NCI-H2171 treated with DMSO at 0.1 percent for 48 hours (cell line): ENCODE results near the gene SMIM5.
"Not testable (repeated sequence)": the region's sequence is repeated elsewhere in the genome, so short reads cannot be mapped to it uniquely, and the experiment has no call there.

ENCODE experiments used
- DNase-seq: peaks from one replicate; lab custom pipeline; 2025; lab: John Stamatoyannopoulos, UW

Gene SMIM5

DNA sequence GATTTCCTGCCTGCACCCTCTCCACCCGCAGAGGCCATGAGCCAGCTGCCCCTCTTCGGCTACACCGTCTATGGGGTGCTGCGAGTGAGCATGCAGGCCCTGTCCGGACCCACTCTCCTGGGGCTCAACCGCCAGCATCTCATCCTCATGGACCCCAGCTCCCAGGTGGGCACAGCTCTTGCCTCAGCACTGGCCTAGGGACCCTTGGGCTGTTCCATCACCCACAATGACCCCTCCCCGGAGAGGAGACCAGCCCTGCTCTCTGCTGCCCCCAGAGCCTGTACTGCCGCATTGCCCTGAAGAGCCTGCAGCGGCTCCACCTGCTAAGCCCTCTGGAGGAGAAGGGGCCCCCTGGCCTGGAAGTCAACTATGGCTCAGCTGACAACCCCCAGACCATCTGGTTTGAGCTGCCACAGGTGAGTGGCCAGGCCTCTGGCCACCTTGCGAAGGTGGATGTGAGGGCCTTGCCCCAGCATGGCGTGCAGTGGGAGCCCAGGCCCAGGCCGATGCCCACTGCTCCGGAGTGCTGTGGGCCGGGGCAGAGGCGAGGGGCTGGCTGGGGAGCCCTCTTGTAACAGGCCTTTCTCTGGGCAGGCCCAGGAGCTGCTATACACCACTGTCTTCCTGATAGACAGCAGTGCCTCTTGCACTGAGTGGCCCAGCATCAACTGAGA lies 7.3 kb upstream of the SMIM5 start:
- DNase-seq: peak; percentile 48

DNA sequence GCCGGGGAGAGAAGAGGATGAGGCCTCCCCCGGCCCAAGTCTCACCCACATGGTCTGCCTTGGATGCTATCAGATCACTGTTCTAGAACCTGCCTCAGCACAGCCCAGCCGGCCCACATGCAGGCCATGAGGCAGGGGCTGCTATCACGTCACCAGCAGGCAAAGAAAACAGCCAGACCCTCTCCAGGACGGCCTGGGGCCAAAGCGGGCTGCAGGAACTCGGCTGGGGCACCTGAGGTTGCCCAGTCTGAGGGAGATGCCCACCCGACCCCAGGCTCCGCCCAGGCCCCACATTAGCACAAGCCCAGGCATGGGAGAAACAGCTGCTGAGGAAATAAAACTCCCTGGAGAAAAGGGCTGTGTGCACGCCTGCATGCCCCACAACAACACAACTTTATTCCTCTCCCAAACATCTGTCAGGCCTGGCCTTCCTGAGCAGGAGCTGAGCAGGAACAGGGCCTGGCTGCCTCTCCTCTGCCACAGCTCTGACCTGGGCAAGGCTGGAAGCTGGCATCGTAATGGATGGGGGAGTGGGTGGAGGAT lies 6.7 kb upstream of the SMIM5 start:
- DNase-seq: peak; percentile 97

DNA sequence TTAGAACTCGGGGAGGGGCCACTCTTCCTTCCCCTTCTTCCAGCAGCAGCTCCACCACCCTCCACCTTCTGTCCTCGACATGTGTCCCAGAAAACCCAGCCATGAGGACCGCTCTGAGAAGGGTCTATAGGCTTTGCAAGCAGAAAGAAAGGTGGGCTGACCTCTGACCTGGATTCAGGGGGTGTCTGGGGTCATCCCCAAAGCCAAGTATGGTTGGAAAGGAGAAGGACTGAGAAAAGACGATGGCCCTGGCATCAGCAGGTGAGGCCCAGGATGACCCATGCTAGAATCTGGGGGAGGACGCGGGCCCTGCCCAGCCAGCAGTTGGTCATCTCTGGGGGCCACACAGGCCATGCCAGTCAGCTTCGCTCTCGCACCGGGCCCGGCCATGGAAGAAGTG lies 6.1 kb upstream of the SMIM5 start:
- no peak for DNase-seq

GRCh38 chr17:75628425-75628824 lies 4.8 kb upstream of the SMIM5 start:
- no peak for DNase-seq

DNA sequence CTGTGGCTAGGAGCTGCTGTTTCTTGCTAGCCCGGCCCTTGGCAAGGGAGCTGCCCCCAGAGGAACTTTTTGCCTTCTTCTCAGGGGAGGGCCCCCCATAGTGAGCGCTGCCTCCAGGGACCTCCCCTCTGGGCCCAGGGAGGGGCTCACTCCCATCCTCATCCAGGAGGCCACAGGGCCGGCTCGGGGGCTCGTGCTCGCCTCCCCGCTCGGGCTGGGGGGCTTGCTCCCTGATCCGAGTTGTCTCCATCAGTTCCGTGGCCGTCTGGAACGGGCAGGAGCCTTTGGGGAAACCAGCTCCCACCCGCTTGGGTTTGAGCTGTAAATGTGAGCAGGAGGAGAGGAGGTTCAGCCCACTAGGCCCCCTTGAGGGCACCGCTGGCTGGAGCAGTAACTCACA lies 4.1 kb upstream of the SMIM5 start:
- DNase-seq: no peak

DNA sequence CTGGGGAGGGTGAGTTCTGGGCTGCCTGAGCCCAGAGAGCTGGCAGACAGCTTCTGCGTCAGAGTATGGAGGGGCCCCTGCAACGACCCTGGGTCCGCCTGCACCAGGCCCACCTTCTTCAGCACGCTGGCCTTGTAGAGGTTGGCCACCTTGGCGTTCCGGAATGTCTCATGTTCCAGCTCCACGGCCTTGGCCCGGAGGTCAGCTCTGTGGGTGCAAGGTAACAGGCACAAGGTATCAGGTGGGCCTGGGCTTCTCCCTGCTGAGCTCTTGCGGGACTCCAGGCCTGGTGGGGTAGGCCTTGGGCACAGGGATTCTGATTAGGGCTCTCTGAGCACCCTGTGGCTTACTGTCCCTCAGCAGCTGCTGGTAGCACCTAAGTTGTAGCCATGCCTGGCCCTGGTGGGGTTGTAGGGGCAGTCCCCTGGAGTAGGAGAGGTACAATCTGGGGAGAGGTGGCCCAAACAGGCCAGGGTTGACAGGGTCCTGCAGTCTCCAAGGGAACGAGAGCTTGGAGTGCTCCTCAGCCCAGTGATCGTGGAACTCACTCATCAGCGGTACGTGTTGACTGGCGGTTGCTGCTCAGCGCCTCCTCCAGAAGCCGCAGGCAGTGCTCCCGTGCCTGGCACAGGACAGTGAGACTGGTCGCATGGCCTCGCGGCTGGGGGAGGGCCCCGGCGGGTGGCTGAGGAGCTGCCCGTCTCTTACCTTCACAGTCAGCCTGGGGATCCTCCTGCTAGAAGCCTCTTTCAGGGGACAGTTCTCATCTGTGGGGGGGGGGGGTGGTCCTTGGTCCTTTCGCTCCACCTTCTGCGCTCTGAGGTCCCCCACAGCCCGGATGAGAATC lies 2.9 kb upstream of the SMIM5 start:
- DNase-seq: no peak

GRCh38 chr17:75631353-75631752 lies 1.9 kb upstream of the SMIM5 start:
- DNase-seq: no peak

DNA sequence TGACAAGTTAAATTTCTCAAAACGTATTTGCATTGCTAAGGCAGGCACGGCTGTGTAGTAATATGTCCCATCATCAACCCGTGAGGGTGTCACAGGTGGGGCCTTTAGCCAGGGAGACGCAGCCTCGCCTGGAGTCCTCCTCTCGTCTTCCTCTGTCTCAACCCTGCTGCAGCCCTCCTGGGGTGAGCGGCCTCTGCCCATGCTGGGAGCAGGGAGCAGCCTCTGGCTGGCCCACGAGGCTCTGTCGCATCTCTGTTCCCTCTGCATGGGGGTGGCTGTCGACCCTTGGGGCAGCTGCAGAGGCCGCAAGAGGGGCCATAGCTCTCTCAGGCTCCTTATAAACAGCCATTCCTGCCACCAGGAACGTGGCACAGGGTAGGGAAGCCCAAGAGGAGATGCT lies 806 bp upstream of the SMIM5 start:
- DNase-seq: no peak

- peak; percentile 96 for DNase-seq
Observed at GRCh38 chr17:75633486-75634375, 497 bp downstream of the SMIM5 start.

GRCh38 chr17:75634376-75634740 lies 1.1 kb downstream of the SMIM5 start:
- no peak for DNase-seq

DNA sequence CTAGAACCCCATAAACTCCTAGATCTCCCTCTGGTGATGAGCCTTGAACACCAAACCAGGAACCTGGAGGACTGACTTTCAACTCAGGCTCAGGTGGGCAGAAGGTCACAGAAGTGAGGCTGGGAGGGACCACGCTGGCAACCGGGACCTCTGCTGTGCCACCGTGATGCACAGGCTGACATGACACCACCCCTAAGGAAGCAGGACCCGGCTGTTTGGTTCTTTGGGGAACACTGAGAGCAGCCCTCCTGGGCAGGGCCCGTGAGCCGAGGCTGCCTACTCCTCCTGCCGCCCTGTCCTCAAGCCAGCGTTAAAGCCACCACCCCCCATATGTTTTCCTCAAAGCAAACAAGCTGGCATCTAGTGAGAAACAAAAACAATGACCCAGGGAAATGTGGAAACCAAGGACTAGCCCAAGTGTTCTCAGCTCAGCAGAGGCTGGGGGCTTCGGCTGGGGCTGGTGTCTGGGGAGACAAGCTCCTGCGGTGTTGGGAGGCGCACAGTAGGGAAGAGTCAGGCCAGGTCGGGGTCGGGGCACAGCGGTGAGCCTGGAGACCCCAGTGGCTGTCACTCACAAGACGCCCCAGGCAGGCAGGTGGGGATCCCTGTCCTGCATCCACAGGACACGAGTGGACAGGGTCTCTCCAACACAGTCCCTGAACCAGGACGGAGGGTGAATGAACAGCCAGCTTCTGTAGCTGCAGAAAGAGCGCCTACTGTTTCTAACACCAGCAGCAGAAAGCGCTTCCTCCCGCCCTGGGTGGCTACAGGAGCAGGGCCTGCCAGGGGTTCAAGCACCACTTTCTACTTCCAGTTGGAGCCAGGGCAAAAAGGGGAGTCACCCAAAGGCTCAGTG lies 1.7 kb downstream of the SMIM5 start:
- no peak for DNase-seq

DNA sequence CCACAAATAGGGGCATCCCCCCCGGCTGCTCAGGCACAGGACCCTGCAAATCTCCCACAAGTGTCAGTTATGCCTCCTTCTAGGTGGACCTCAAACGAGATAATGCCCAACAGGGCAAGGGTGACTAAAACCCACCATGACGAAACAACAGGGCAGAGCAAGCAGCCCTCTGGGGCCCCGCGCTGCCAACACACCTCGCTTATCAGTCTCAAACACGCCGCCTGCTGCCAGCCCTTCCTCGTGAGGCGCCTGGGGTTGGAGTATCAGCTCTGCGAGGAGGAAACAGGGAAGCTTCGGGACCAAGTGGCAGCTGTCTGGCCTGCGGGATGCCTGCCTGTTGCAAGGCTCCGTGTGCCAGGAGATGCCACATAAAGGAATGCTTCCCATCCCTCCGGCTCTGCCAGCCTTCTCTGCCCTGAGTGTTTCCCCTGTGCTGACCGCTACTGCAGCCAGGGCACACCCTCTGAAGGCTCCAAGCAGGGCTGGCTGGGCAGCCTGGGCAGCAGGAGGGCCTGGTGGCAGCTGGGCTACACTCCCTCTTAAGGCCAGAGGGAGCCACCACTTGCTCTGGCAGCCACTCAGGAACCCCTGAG lies 2.5 kb downstream of the SMIM5 start:
- DNase-seq: peak; percentile 45

DNA sequence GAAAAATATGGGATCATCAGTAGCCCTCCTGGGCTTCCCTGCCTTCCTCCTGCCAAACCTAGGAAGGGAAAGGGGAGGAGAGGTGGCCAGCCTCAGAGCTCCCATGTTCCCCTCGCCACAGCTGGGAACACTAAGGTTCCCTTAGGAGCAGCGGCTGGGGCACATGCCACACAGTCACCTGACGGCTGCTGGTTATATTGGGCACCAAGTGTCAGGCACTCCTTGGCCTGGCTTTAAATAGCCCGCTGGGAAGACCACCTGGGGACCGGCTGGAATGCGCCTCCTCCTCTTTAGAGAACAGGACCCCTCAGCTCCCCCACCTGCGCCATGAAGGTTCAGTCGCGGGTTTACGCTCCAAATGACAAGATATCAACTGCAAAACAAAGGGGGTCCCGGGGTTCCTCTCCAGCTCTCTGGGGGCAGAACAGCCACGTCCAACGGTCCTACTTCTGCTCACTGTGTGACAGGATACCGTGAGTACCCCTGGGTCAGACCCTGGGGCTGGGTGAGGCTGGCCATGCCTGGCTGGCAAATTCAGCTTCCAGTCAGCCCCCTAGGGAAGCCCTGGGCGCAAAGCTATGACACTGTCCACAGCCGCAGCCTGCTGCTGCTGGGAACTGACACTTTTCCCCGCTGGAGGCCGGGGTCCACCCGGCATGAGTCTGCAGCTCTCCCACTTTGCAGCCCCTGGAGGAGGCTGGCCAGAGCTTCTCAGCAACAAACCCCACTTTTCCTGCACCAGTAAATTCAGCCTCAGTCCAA lies 3.3 kb downstream of the SMIM5 start:
- no peak for DNase-seq

- DNase-seq: no peak
Observed at GRCh38 chr17:75637143-75637538, 3.9 kb downstream of the SMIM5 start.

- DNase-seq: no peak
Observed at GRCh38 chr17:75637551-75637950, 4.3 kb downstream of the SMIM5 start.

DNA sequence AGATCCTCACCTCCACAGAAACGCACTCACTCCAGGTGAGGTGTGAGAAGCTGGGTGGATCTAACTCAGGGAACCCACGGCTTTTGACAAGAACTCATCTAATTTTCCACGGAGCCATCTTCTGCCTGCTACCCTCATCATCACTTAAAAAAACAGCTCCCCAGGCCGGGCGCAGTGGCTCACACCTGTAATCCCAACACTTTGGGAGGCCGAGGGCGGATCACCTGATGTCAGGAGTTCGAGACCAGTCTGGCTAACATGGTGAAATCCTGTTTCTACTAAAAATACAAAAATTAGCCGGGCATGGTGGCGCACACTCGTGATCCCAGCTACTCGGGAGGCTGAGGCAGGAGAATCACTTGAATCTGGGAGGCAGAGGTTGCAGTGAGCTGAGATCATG lies 4.8 kb downstream of the SMIM5 start:
- DNase-seq: not testable (repeated sequence)

GRCh38 chr17:75638893-75639292 lies 5.7 kb downstream of the SMIM5 start:
- DNase-seq: no peak

DNA sequence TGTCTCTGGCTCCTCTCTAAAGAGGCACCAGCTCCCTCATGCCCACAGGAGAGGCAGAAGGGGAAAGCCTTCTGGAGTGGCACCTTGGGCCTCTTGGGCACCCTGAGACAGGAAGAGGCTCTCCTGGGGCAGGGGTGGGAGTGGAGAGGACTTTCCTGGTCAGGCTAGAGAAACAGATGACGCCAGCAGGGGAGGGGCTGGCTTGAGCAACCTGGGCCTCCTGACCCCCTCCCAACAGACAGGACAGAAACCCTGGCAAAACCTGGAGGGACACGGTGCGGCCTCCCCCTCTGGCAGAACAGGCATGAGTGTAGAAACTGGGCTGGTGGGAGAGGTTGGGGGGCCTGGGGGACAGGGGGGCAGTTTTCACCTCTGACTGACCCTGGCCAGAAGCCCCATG lies 6.1 kb downstream of the SMIM5 start:
- no peak for DNase-seq

- no peak for DNase-seq
Observed at GRCh38 chr17:75639771-75640555, 6.7 kb downstream of the SMIM5 start.
